Vagina (tissue), 2 donors: ENCODE measurements around the gene PRKCQ.

Source experiments
- POLR2A ChIP-seq, 2 donors: fragments of 450-650 bp; IDR thresholded peaks; one replicate each; pipeline ENCODE4 v1.6.1; 2017; ENCODE audit warnings: antibody characterized with exemption in 2 of 2, mild to moderate bottlenecking in 2 of 2, moderate library complexity in 2 of 2
- POLR2AphosphoS5 ChIP-seq, 2 donors: sonication (generic); formaldehyde crosslinking; IDR thresholded peaks; one replicate each; pipeline ENCODE4 v1.9.0; 2017; ENCODE audit warnings: antibody characterized with exemption in 2 of 2, mild to moderate bottlenecking in 2 of 2, low read depth in 1 of 2; ENCODE audit not compliant: insufficient read depth in 1 of 2
- TF ChIP-seq, protein P1 (sequence below), 3 experiments: fragments of 450-650 bp in 2 of 3; fragments of 200-600 bp in 1 of 3; sonication (generic) in 1 of 3; IDR thresholded peaks; one replicate each; pipeline ENCODE4 v1.5.1; 2017 to 2019; ENCODE audit warnings: antibody characterized with exemption in 3 of 3, mild to moderate bottlenecking in 2 of 3, moderate library complexity in 2 of 3

DNA sequence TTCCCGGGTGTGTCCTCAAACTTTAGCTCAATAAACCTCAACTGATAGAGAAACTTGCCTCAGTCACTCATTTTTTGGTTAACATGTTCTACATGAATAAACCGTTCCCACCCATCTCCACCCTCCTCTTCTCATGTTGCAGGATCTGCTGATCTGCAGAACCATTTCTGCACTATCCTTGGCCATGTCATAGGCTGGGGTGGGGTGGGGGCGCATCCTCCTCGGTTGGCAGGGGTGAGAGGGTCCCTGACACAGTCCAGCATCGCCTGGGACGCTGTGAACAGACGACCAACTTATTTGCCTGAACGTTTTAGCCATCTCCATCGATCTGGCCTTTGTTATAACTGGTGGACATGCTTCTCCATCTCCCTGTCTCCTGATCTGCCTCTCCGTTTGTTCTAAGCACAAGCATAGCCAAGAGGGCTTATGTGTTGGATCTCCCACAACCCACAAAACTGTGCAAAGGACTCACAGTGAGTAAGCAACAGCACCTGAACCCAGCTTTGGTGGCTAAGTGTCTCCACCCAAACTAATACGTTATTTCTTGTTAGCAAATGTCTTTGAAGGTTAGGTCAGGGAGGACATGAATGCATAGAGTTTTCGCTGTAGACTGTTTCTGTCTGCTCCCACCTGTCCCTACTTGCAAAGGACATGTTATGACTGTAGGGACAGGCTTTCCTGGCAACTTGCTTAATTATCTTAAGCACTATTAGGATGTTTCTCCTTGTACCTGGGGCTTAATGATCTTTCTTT is 51.7 kb downstream of the PRKCQ start:
- TF ChIP-seq POLR2A (IDR thresholded peaks at IDR 0.05) (no peak), POLR2AphosphoS5 (IDR thresholded peaks at IDR 0.05; ENCODE audit: insufficient read depth in 1 of 2, low read depth in 1 of 2) (no peak)
- TF ChIP-seq, protein P1, sequence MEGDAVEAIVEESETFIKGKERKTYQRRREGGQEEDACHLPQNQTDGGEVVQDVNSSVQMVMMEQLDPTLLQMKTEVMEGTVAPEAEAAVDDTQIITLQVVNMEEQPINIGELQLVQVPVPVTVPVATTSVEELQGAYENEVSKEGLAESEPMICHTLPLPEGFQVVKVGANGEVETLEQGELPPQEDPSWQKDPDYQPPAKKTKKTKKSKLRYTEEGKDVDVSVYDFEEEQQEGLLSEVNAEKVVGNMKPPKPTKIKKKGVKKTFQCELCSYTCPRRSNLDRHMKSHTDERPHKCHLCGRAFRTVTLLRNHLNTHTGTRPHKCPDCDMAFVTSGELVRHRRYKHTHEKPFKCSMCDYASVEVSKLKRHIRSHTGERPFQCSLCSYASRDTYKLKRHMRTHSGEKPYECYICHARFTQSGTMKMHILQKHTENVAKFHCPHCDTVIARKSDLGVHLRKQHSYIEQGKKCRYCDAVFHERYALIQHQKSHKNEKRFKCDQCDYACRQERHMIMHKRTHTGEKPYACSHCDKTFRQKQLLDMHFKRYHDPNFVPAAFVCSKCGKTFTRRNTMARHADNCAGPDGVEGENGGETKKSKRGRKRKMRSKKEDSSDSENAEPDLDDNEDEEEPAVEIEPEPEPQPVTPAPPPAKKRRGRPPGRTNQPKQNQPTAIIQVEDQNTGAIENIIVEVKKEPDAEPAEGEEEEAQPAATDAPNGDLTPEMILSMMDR (IDR thresholded peaks at IDR 0.05): no peak
